WERI-Rb-1 (cell line): ENCODE data around the gene KCTD19.

Source experiments
- DNase-seq: peaks from one replicate; pipeline ENCODE4 v3.0.0-alpha.2; 2020
- H3K27ac ChIP-seq: fragments of 250-450 bp; sonication (Bioruptor Pico); 2 replicates; pipeline ENCODE4 v1.5.1; 2020; ENCODE audit warnings: mild to moderate bottlenecking, moderate library complexity
- H3K27me3 ChIP-seq: fragments of 250-450 bp; sonication (Bioruptor Pico); 2 replicates; pipeline ENCODE4 v1.5.1; 2021; ENCODE audit warnings: mild to moderate bottlenecking, low read depth, moderate library complexity; ENCODE audit not compliant: insufficient read depth, severe bottlenecking
- H3K36me3 ChIP-seq: fragments of 250-450 bp; sonication (Bioruptor Pico); 2 replicates; pipeline ENCODE4 v1.5.1; 2020; ENCODE audit warnings: mild to moderate bottlenecking, moderate library complexity
- H3K4me3 ChIP-seq: 2 replicates; pipeline ENCODE4 v1.5.1; 2011; ENCODE audit warnings: low read depth, mild to moderate bottlenecking, control low read depth, low read length
- H3K9me3 ChIP-seq: fragments of 250-450 bp; sonication (Bioruptor Pico); 2 replicates; pipeline ENCODE4 v1.5.1; 2021; ENCODE audit warnings: mild to moderate bottlenecking, moderate library complexity; ENCODE audit not compliant: severe bottlenecking
- CTCF ChIP-seq: IDR thresholded peaks from 2 replicates; pipeline ENCODE4 v1.5.1; 2011; ENCODE audit warnings: low read depth, mild to moderate bottlenecking, control low read depth, inconsistent platforms, low read length

KCTD19 gene

GRCh38 chr16:67283826-67284555, 42.5 kb downstream of the KCTD19 start:
- no peaks in the 10 kb centered on the region for H3K9me3 ChIP-seq
- no peak overlapping the region for H3K27ac ChIP-seq
- H3K27me3 ChIP-seq, result no peaks in the 10 kb centered on the region
- no peak for DNase-seq
- peaks cover 53% of the 10 kb centered on the region for H3K36me3 ChIP-seq
- H3K4me3 ChIP-seq, result no peak overlapping the region
- TF ChIP-seq CTCF, result no peak

- TF ChIP-seq CTCF, result 0 out of 2 replicates have a peak, but pooled peaks have one; percentile 7
- no peak overlapping the region for H3K27ac ChIP-seq
- H3K36me3 ChIP-seq, result peaks cover 54% of the 10 kb centered on the region
- no peaks in the 10 kb centered on the region for H3K27me3 ChIP-seq
- no peak overlapping the region for H3K4me3 ChIP-seq
- DNase-seq, result no peak
- H3K9me3 ChIP-seq, result no peaks in the 10 kb centered on the region
Observed at GRCh38 chr16:67283039-67283825, 43.3 kb downstream of the KCTD19 start.

GRCh38 chr16:67282447-67282805, 44.1 kb downstream of the KCTD19 start:
- Histone ChIP-seq H3K27ac (no peak overlapping the region), H3K36me3 (peaks cover 53% of the 10 kb centered on the region), H3K4me3 (no peak overlapping the region), H3K27me3 (no peaks in the 10 kb centered on the region), H3K9me3 (no peaks in the 10 kb centered on the region)
- no peak for DNase-seq
- no peak for TF ChIP-seq CTCF

- Histone ChIP-seq H3K36me3 (peaks cover 53% of the 10 kb centered on the region), H3K4me3 (no peak overlapping the region), H3K9me3 (no peaks in the 10 kb centered on the region), H3K27ac (no peak overlapping the region), H3K27me3 (no peaks in the 10 kb centered on the region)
- no peak for DNase-seq
- no peak for TF ChIP-seq CTCF
Observed at GRCh38 chr16:67281536-67282446, 44.8 kb downstream of the KCTD19 start.

GRCh38 chr16:67280090-67281015, 46.2 kb downstream of the KCTD19 start:
- Histone ChIP-seq H3K27me3 (no peaks in the 10 kb centered on the region), H3K27ac (no peak overlapping the region; the same call in 1 of the 2 replicates), H3K36me3 (peaks cover 58% of the 10 kb centered on the region), H3K4me3 (peak overlapping the region; percentile 62), H3K9me3 (no peaks in the 10 kb centered on the region)
- TF ChIP-seq CTCF, result no peak
- DNase-seq, result no peak
